ENCODE results near the gene ERAL1.
"Not testable (repeated sequence)": the region's sequence is repeated elsewhere in the genome, so short reads cannot be mapped to it uniquely, and the experiment has no call there.

ERAL1 gene

DNA sequence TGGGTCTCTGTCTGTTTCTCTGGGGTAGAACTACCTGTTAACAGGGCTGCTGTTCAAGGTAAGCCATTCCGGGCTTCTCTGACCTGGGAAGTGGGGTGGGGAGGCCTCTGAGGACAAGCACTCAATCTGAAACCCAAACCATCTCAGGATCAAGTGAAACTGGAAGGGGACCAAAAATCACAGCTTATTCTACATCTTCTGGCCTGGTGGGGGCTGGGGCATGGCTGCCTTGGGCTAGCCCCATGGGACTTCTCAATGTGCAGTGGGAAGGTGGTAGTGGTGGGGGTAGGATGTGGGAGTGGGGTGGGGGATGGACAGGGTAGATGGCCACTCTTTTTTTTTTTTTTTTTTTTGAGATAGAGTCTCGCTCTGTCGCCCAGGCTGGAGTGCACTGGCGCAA, 37.2 kb downstream of the ERAL1 start:
- Histone ChIP-seq H4K91ac (ENCODE audit: low read depth, low read length, poor library complexity) (no peak overlapping the region), H2BK12ac (ENCODE audit: low read length) (no peak overlapping the region), H3K4me3 (ENCODE audit: low read length in 2 of 2) (no peak overlapping the region), H3K18ac (ENCODE audit: low read length) (no peak overlapping the region), H3K36me3 (replicated peaks in 1 of 2; ENCODE audit: control insufficient read depth in 2 of 2, insufficient read depth in 2 of 2, low read length in 2 of 2) (peaks cover 3 to 27% of the 10 kb centered on the region in 2 donors), H3K4me1 (ENCODE audit: control insufficient read depth in 2 of 2, insufficient read depth in 1 of 2, low read depth in 1 of 2, low read length in 2 of 2) (peaks cover 7 to 25% of the 10 kb centered on the region in 2 donors), H4K8ac (ENCODE audit: low read depth, low read length) (no peak overlapping the region), H2BK120ac (ENCODE audit: low read depth, low read length) (no peak overlapping the region), H3K23ac (ENCODE audit: low read depth, low read length, poor library complexity) (peak overlapping the region; percentile 20), H3K4me2 (ENCODE audit: insufficient read depth, low read length, poor library complexity, severe bottlenecking) (no peak overlapping the region), H3K27me3 (ENCODE audit: control insufficient read depth in 3 of 3, insufficient read depth in 3 of 3, low read depth in 1 of 3, low read length in 3 of 3) (no peaks in the 10 kb centered on the region), H3K9ac (ENCODE audit: low read depth, low read length, poor library complexity) (no peak overlapping the region), H2AK5ac (ENCODE audit: low read depth, low read length) (no peak overlapping the region), H3K14ac (ENCODE audit: low read length) (no peak overlapping the region), H3K9me3 (replicated peaks in 1 of 2; ENCODE audit: control insufficient read depth in 2 of 2, insufficient read depth in 1 of 2, low read depth in 1 of 2, low read length in 2 of 2) (no peaks in the 10 kb centered on the region), H2BK15ac (ENCODE audit: low read length) (no peak overlapping the region), H3K27ac (replicated peaks; ENCODE audit: low read length) (no peak overlapping the region), H3K4ac (ENCODE audit: low read length) (no peak overlapping the region), H2AFZ (ENCODE audit: low read length) (no peak overlapping the region), H3K79me1 (ENCODE audit: low read depth, low read length) (peaks cover 3% of the 10 kb centered on the region), H2BK5ac (ENCODE audit: low read length) (no peak overlapping the region)
- DNase-seq (ENCODE audit: low spot score): no peak
- no CpG with 5 or more reads among the region's 4 CpGs for WGBS, 2 donors (ENCODE audit: extremely low coverage in 2 of 2, insufficient read length in 2 of 2, insufficient replicate concordance in 1 of 2)

DNA sequence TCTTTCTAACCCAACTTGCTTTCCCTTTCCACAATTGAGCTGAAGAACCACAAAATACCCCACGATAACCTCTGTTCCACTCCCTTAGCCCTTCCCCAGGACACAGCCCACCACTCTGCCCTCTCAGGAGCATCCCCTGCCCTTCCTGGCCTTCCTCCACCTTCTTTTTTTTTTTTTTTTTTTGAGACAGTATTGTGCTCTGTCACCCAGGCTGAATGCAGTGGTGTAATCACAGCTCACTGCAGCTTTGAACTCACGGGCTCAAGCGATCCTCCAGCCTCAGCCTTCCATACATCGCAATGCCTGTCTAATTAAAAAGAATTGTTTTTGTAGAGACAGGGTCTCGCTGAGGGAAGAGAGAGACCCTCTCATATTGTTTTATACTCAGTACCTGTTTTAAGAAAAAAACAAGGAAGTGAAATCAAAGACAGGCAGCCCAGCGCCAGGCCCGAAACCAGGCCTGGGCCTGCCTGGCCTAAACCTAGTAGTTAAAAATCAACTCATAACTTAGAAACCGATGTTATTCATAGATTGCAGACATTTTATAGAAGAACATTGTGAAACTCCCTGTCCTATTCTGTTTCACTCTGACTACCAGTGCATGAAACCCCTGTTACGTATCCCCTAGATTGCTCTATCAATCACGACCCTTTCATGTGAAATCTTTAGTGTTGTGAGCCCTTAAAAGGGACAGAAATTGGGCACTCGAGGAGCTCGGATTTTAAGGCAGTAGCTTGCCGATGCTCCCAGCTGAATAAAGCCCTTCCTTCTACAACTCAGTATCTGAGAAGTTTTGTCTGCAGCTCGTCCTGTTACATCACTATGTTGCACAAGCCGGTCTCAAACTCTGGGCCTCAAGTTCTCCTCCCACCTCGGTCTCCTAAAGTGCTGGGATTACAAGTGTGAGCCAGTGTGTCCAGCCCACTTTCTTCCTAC, 38.7 kb downstream of the ERAL1 start:
- H2BK5ac ChIP-seq (ENCODE audit: low read length); H2AFZ ChIP-seq (ENCODE audit: low read length); H2AK5ac ChIP-seq (ENCODE audit: low read depth, low read length); H3K14ac ChIP-seq (ENCODE audit: low read length); H4K8ac ChIP-seq (ENCODE audit: low read depth, low read length); H2BK15ac ChIP-seq (ENCODE audit: low read length); H3K9me3 ChIP-seq (replicated peaks in 1 of 2; ENCODE audit: control insufficient read depth in 2 of 2, insufficient read depth in 1 of 2, low read depth in 1 of 2, low read length in 2 of 2); H2BK120ac ChIP-seq (ENCODE audit: low read depth, low read length); H4K91ac ChIP-seq (ENCODE audit: low read depth, low read length, poor library complexity); H3K4ac ChIP-seq (ENCODE audit: low read length); DNase-seq (ENCODE audit: low spot score); H2BK12ac ChIP-seq (ENCODE audit: low read length); H3K4me2 ChIP-seq (ENCODE audit: insufficient read depth, low read length, poor library complexity, severe bottlenecking); H3K4me3 ChIP-seq (ENCODE audit: low read length in 2 of 2); H3K79me1 ChIP-seq (ENCODE audit: low read depth, low read length); H3K27me3 ChIP-seq (ENCODE audit: control insufficient read depth in 3 of 3, insufficient read depth in 3 of 3, low read depth in 1 of 3, low read length in 3 of 3); H3K9ac ChIP-seq (ENCODE audit: low read depth, low read length, poor library complexity); H3K27ac ChIP-seq (replicated peaks; ENCODE audit: low read length); H3K23ac ChIP-seq (ENCODE audit: low read depth, low read length, poor library complexity); H3K18ac ChIP-seq (ENCODE audit: low read length): not testable (repeated sequence)
- Histone ChIP-seq H3K4me1 (ENCODE audit: control insufficient read depth in 2 of 2, insufficient read depth in 1 of 2, low read depth in 1 of 2, low read length in 2 of 2) (peaks cover 7 to 22% of the 10 kb centered on the region in 2 donors), H3K36me3 (replicated peaks in 1 of 2; ENCODE audit: control insufficient read depth in 2 of 2, insufficient read depth in 2 of 2, low read length in 2 of 2) (peaks cover 3 to 21% of the 10 kb centered on the region in 2 donors)
- no CpG with 5 or more reads among the region's 16 CpGs for WGBS, 2 donors (ENCODE audit: extremely low coverage in 2 of 2, insufficient read length in 2 of 2, insufficient replicate concordance in 1 of 2)

DNA sequence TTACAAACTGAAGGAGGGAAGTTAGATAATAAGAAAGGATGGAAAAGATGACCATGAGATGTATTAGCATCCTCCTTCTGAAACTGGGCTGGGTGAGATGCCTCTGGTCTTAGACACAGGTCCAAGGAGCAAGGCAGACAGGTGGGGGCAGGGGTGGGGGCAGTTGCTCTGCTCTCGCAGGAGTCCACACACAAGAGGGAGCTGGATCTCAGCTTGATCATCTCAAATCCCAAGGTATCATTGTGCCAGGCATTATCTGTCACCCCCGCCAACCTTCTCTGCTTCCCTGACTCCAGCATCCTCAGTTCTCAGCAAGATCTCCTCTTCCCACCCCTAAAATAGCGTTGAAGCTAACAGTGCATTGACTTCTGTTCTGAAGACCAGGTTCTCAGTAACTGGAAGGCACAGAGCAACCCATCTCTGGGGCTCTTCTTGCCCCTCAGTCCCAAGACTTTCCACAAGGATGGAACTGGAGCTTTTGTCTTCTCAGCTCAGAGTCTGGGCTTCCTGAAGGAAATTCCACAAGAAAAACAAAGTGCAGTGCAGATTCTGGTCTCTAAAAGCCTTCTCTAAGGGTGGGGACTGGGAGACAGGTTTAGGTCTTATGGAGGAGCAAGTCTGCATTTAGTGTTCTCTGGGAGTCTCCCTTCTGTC, 41.1 kb downstream of the ERAL1 start:
- Histone ChIP-seq H3K4ac (ENCODE audit: low read length) (no peak overlapping the region), H4K8ac (ENCODE audit: low read depth, low read length) (no peak overlapping the region), H2BK15ac (ENCODE audit: low read length) (no peak overlapping the region), H2BK5ac (ENCODE audit: low read length) (no peak overlapping the region), H4K91ac (ENCODE audit: low read depth, low read length, poor library complexity) (no peak overlapping the region), H3K9me3 (replicated peaks in 1 of 2; ENCODE audit: control insufficient read depth in 2 of 2, insufficient read depth in 1 of 2, low read depth in 1 of 2, low read length in 2 of 2) (no peaks in the 10 kb centered on the region), H2AFZ (ENCODE audit: low read length) (no peak overlapping the region), H3K27me3 (ENCODE audit: control insufficient read depth in 3 of 3, insufficient read depth in 3 of 3, low read depth in 1 of 3, low read length in 3 of 3) (no peaks in the 10 kb centered on the region), H3K79me1 (ENCODE audit: low read depth, low read length) (peaks cover 3% of the 10 kb centered on the region), H3K18ac (ENCODE audit: low read length) (no peak overlapping the region), H3K23ac (ENCODE audit: low read depth, low read length, poor library complexity) (no peak overlapping the region), H3K4me3 (ENCODE audit: low read length in 2 of 2) (peak overlapping the region in 1 of 2 donors; percentile 69), H3K4me2 (ENCODE audit: insufficient read depth, low read length, poor library complexity, severe bottlenecking) (peak overlapping the region; percentile 70), H3K9ac (ENCODE audit: low read depth, low read length, poor library complexity) (no peak overlapping the region), H3K27ac (replicated peaks; ENCODE audit: low read length) (no peak overlapping the region), H2BK12ac (ENCODE audit: low read length) (no peak overlapping the region), H3K36me3 (replicated peaks in 1 of 2; ENCODE audit: control insufficient read depth in 2 of 2, insufficient read depth in 2 of 2, low read length in 2 of 2) (peaks cover 3 to 34% of the 10 kb centered on the region in 2 donors), H3K14ac (ENCODE audit: low read length) (no peak overlapping the region), H2BK120ac (ENCODE audit: low read depth, low read length) (no peak overlapping the region), H2AK5ac (ENCODE audit: low read depth, low read length) (no peak overlapping the region), H3K4me1 (ENCODE audit: control insufficient read depth in 2 of 2, insufficient read depth in 1 of 2, low read depth in 1 of 2, low read length in 2 of 2) (peaks cover 7 to 20% of the 10 kb centered on the region in 2 donors)
- DNase-seq (ENCODE audit: low spot score): no peak
- no CpG with 5 or more reads among the region's 3 CpGs for WGBS, 2 donors (ENCODE audit: extremely low coverage in 2 of 2, insufficient read length in 2 of 2, insufficient replicate concordance in 1 of 2)

DNA sequence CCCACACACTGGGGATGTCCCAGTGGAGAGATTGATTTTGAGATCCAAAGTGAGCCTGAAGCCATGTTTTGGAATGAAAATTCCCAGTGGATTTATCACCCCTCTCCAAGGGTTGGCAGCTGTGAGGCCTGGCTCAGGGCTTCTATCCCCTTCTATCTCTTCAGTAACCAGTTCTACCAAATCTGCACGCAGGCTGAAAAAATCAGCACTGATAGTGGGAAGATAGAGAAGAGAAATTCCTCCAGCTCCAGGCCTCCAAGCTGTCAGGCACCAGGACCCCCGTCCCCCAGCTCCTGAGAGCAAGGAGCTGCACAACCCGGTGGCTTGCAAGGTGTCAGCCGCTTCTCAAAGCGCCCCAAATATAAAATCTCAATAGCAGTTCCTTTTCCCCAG, 41.7 kb downstream of the ERAL1 start:
- Histone ChIP-seq H3K36me3 (replicated peaks in 1 of 2; ENCODE audit: control insufficient read depth in 2 of 2, insufficient read depth in 2 of 2, low read length in 2 of 2) (peaks cover 2 to 39% of the 10 kb centered on the region in 2 donors), H4K91ac (ENCODE audit: low read depth, low read length, poor library complexity) (no peak overlapping the region), H3K9ac (ENCODE audit: low read depth, low read length, poor library complexity) (no peak overlapping the region), H3K18ac (ENCODE audit: low read length) (no peak overlapping the region), H3K14ac (ENCODE audit: low read length) (no peak overlapping the region), H3K4me1 (ENCODE audit: control insufficient read depth in 2 of 2, insufficient read depth in 1 of 2, low read depth in 1 of 2, low read length in 2 of 2) (peaks cover 7 to 16% of the 10 kb centered on the region in 2 donors), H3K4ac (ENCODE audit: low read length) (no peak overlapping the region), H3K9me3 (replicated peaks in 1 of 2; ENCODE audit: control insufficient read depth in 2 of 2, insufficient read depth in 1 of 2, low read depth in 1 of 2, low read length in 2 of 2) (no peaks in the 10 kb centered on the region), H2AK5ac (ENCODE audit: low read depth, low read length) (no peak overlapping the region), H3K4me3 (ENCODE audit: low read length in 2 of 2) (peak overlapping the region; percentile 69 to 96), H2BK15ac (ENCODE audit: low read length) (no peak overlapping the region), H4K8ac (ENCODE audit: low read depth, low read length) (no peak overlapping the region), H2BK12ac (ENCODE audit: low read length) (no peak overlapping the region), H3K27ac (replicated peaks; ENCODE audit: low read length) (no peak overlapping the region), H2AFZ (ENCODE audit: low read length) (no peak overlapping the region), H3K79me1 (ENCODE audit: low read depth, low read length) (peaks cover 3% of the 10 kb centered on the region), H2BK120ac (ENCODE audit: low read depth, low read length) (no peak overlapping the region), H3K27me3 (ENCODE audit: control insufficient read depth in 3 of 3, insufficient read depth in 3 of 3, low read depth in 1 of 3, low read length in 3 of 3) (no peaks in the 10 kb centered on the region), H3K23ac (ENCODE audit: low read depth, low read length, poor library complexity) (peak overlapping the region; percentile 86), H2BK5ac (ENCODE audit: low read length) (peak overlapping the region; percentile 82), H3K4me2 (ENCODE audit: insufficient read depth, low read length, poor library complexity, severe bottlenecking) (peak overlapping the region; percentile 70)
- WGBS, 2 donors (ENCODE audit: extremely low coverage in 2 of 2, insufficient read length in 2 of 2, insufficient replicate concordance in 1 of 2): no CpG with 5 or more reads among the region's 5 CpGs
- no peak for DNase-seq (ENCODE audit: low spot score)
